ENCODE measurements around the gene MAST4.
"Not testable (repeated sequence)": the region's sequence is repeated elsewhere in the genome, so short reads cannot be mapped to it uniquely, and the experiment has no call there.

MAST4 gene

GRCh38 chr5:66646570-66646969 is 50.4 kb downstream of the MAST4 start:
- DNase-seq (ENCODE audit: low spot score) = no peak

- DNase-seq (ENCODE audit: low spot score) = no peak
These were observed 51.1 kb downstream of the MAST4 start for GRCh38 chr5:66647146-66647856.

- DNase-seq (ENCODE audit: low spot score) = no peak
These were observed 56.6 kb downstream of the MAST4 start for GRCh38 chr5:66652818-66653217.

- DNase-seq (ENCODE audit: low spot score) = peak; percentile 78
These were observed 57.1 kb downstream of the MAST4 start for GRCh38 chr5:66653325-66653724.

GRCh38 chr5:66655395-66656324 is 59.5 kb downstream of the MAST4 start:
- DNase-seq (ENCODE audit: low spot score) = no peak

- no peak for DNase-seq (ENCODE audit: low spot score)
These were observed 62.3 kb downstream of the MAST4 start for GRCh38 chr5:66658516-66658915.

GRCh38 chr5:66659780-66660179 is 63.6 kb downstream of the MAST4 start:
- no peak for DNase-seq (ENCODE audit: low spot score)

- DNase-seq (ENCODE audit: low spot score) = peak; percentile 22
These were observed 64.2 kb downstream of the MAST4 start for GRCh38 chr5:66660396-66660795.

- peak; percentile 65 for DNase-seq (ENCODE audit: low spot score)
These were observed 65.0 kb downstream of the MAST4 start for GRCh38 chr5:66661149-66661548.

GRCh38 chr5:66666778-66667177 is 70.6 kb downstream of the MAST4 start:
- no peak for DNase-seq (ENCODE audit: low spot score)

- no peak for DNase-seq (ENCODE audit: low spot score)
These were observed 73.1 kb downstream of the MAST4 start for GRCh38 chr5:66669086-66669861.

- no peak for DNase-seq (ENCODE audit: low spot score)
These were observed 73.6 kb downstream of the MAST4 start for GRCh38 chr5:66669862-66670195.

- DNase-seq (ENCODE audit: low spot score) = no peak
These were observed 75.1 kb downstream of the MAST4 start for GRCh38 chr5:66671305-66671704.

GRCh38 chr5:66674802-66675201 is 78.6 kb downstream of the MAST4 start:
- DNase-seq (ENCODE audit: low spot score) = no peak

- no peak for DNase-seq (ENCODE audit: low spot score)
These were observed 79.2 kb downstream of the MAST4 start for GRCh38 chr5:66675406-66675805.

GRCh38 chr5:66680221-66680620 is 84.0 kb downstream of the MAST4 start:
- no peak for DNase-seq (ENCODE audit: low spot score)

GRCh38 chr5:66680804-66681203 is 84.6 kb downstream of the MAST4 start:
- no peak for DNase-seq (ENCODE audit: low spot score)

- DNase-seq (ENCODE audit: low spot score) = no peak
These were observed 88.5 kb downstream of the MAST4 start for GRCh38 chr5:66684663-66685062.

GRCh38 chr5:66689522-66690220 is 93.5 kb downstream of the MAST4 start:
- no peak for DNase-seq (ENCODE audit: low spot score)

- no peak for DNase-seq (ENCODE audit: low spot score)
These were observed 97.8 kb downstream of the MAST4 start for GRCh38 chr5:66694036-66694435.

GRCh38 chr5:66695840-66696239 is 99.6 kb downstream of the MAST4 start:
- DNase-seq (ENCODE audit: low spot score) = not testable (repeated sequence)

Data from AG20443 (cell line).